Osteocyte (in vitro differentiated cells): ENCODE data around the gene EIF3CL. TPM values are rescaled to one million over a fixed set of nuclear protein-coding genes. Genes with fewer than 3 reads are reported as not detected.

Experiments used
- microRNA-seq: library from miRNA; unstranded; fragments of <30 nt; microRNA quantifications from one replicate; pipeline ENCODE4 v1.1.0, GENCODE V29; 2020; ENCODE audit not compliant: unreplicated experiment
- total RNA-seq: library from RNA; stranded (reverse); gene quantifications from 2 replicates; pipeline ENCODE4 v1.2.1, GENCODE V29; 2021

The EIF3CL gene
- total RNA-seq, 1 donor from 2014 or later = 106 TPM

Small RNAs within 50 kb of the gene (microRNA-seq; reads per million reads assigned to microRNA genes)
- not detected for gene MIR6862-1

Other genes with a start within 250 kb of the EIF3CL start
- gene XPO6, start 191.9 kb downstream of the EIF3CL start, total RNA-seq = 128 and 138 TPM in 2 replicates
- gene SBK1, start 111.3 kb downstream of the EIF3CL start, total RNA-seq = 4.9 and 5.0 TPM in 2 replicates
- gene NPIPB6, start 40.3 kb downstream of the EIF3CL start, total RNA-seq = 5.2 and 7.0 TPM in 2 replicates
- gene NPIPB7, start 68.5 kb upstream of the EIF3CL start, total RNA-seq = 0.78 TPM in 1 of 2 replicates, not detected in the other
- gene CLN3, start 88.2 kb upstream of the EIF3CL start, total RNA-seq = 39.4 and 50.7 TPM in 2 replicates
- 0.16 TPM in 1 of 2 replicates, not detected in the other for gene APOBR, start 90.8 kb upstream of the EIF3CL start, total RNA-seq
- gene IL27, start 103.0 kb upstream of the EIF3CL start, total RNA-seq = not detected in 2 replicates
- gene NUPR1, start 135.1 kb upstream of the EIF3CL start, total RNA-seq = 124 and 138 TPM in 2 replicates
- gene SGF29, start 150.1 kb upstream of the EIF3CL start, total RNA-seq = 20.4 and 29.7 TPM in 2 replicates
- gene SULT1A2, start 193.2 kb upstream of the EIF3CL start, total RNA-seq = 0.51 TPM in 1 of 2 replicates, not detected in the other
- 10.4 and 11.4 TPM in 2 replicates for gene SULT1A1, start 206.2 kb upstream of the EIF3CL start, total RNA-seq
- not detected in 2 replicates for gene NPIPB8, start 234.2 kb upstream of the EIF3CL start, total RNA-seq